HG03280 (cell line): Measurements from ENCODE around the gene PLAGL1.
"Not testable (repeated sequence)": the region's sequence is repeated elsewhere in the genome, so short reads cannot be mapped to it uniquely, and the experiment has no call there.

ENCODE experiments used
- ATAC-seq: cut with Tn5 transposase; IDR thresholded peaks from one replicate; pipeline ENCODE4 v1.9.1; 2021; ENCODE audit warnings: mild to moderate bottlenecking, moderate library complexity; ENCODE audit not compliant: unreplicated experiment

PLAGL1 gene

DNA sequence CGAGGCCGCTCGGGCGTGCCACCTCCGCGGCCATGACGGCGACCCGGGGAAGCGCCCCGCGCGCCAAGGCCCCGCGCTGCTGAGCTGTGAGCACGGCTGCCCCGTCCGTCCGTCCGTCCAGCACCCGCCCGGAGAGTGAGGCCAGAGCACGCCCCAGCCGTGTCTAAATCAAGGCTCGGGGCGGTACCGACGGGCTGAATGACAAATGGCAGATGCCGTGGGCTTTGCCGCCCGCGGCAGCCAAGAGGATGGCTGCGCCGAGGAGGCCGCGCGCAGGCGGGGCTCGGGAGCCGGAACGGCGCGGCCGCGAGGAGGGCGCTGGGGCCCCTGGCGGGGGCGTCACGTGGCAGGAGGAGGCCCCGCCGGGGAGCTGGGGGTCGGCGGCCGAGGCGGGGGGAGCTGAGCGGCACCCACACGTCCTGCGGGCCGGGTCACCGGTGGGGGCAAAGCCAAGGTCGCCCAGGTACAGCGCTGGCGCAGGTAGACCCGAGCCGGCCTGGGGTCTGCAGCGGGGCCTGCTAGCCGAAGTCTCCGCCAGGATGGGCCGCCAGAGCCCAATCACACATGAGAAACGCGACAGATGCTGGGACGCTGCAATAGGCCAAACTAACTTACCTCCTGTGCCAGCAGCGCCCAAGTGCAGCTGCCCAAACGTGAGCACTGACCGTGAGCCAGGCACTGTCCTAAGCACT is at the start of gene PLAGL1:
Gene PLAGL1 (minus strand): TSS at position 140 of the 692 bp plus-strand sequence. CDS start 60,123 bp downstream, outside the sequence.
- ATAC-seq, result no peak

DNA sequence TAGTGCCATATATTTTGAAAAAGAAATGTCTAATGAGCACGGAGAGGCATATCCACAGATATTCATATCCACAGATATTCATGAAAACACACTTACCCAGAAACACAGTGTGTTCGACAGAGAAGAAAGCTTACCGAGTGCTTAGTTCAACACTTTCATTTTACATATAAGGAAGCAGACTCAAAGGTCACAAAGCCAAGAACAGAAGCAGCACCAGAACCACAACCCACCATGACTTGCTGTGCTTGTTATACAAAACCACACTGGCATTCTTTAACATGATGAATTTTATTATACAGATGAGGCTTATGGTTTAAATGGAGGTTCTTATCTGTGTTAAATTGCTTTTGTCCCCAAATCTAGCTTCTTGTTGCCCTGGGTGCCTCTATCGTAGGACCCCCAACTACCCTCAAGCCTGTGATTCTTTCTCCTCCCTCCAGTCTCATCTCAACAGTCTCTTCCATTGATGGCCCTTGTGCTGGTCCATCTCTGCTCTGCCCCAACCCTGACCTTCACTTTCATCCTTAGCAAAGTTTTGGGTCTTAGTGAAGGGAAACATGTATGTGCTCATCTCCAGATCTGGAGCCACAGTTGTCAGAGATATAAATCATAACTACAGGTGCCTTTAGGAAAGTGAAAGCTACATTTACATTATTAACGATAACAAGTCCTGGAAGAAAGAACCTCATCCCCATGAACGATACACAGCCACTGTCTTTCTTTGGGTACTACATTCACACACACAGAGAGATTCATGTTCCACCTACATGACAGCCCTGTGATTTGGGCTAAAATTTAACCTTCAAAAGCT is 47.3 kb upstream of the PLAGL1 start:
- ATAC-seq, result peak; percentile 86

- no peak for ATAC-seq
Observed at GRCh38 chr6:144053601-144054000, 45.5 kb upstream of the PLAGL1 start.

DNA sequence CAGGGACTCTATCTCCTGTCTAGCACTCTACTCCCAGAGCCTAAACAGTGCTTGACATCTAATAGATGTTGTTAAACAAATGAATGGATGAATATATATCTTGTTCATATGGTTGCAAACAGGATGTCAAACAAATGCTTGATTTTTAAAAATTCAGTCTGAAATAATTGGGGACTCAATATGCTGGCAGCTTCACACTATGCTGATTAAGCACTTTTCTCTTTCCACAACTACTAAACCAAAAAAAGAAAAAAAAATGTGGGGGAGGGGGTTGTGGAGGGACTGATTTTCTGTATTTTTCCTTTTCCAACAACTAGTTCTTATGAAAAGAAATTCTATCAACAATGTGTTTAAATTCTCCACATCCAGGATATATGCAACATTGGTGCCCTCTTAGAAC is 44.4 kb upstream of the PLAGL1 start:
- no peak for ATAC-seq

DNA sequence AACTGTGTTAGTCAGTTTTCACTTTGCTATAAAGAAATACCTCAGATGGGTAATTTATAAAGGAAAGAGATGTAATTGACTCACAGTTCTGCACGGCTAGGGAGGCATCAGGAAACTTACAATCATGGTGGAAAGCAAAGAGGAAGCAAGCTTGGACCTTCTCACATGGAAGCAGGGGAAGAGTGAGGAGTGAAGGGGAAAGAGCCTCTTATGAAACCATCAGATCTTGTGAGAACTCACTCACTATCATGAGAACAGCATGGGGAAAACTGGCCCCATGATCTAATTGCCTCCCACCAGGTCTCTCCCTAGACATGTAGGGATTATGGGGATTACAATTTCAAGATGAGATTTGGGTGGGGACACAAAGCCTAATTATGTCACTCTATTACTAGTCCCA is 41.3 kb upstream of the PLAGL1 start:
- no peak for ATAC-seq

DNA sequence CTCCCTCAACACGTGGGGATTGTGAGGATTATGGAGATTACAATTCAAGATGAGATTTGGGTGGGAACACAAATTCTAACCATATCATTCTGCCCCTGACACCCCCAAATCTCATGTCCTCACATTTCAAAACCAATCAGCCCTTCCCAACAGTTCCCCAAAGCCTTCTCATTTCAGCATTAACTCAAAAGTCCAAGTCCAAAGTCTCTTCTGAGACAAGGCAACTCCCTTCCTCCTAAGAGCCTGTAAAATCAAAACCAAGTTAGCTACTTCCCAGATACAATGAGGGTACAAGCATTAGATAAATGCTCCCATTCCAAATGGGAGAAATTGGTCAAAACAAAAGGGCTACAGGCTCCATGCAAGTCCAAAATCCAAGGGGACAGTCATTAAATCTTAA is 39.6 kb upstream of the PLAGL1 start:
- ATAC-seq, result no peak

- not testable (repeated sequence) for ATAC-seq
Observed at GRCh38 chr6:144046672-144047071, 38.6 kb upstream of the PLAGL1 start.

DNA sequence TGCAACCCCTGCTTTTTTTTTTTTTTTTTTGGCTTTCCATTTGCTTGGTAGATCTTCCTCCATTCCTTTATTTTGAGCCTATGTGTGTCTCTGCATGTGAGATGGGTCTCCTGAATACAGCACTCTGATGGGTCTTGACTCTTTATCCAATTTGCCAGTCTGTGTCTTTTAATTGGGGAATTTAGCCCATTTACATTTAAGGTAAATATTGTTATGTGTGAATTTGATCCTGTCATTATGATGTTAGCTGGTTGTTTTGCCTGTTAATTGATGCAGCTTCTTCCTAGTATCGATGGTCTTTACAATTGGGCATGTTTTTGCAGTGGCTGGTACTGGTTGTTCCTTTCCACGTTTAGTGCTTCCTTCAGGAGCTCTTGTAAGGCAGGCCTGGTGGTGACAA is 36.9 kb upstream of the PLAGL1 start:
- ATAC-seq, result not testable (repeated sequence)

GRCh38 chr6:144036835-144037195 is 28.8 kb upstream of the PLAGL1 start:
- ATAC-seq, result no peak

DNA sequence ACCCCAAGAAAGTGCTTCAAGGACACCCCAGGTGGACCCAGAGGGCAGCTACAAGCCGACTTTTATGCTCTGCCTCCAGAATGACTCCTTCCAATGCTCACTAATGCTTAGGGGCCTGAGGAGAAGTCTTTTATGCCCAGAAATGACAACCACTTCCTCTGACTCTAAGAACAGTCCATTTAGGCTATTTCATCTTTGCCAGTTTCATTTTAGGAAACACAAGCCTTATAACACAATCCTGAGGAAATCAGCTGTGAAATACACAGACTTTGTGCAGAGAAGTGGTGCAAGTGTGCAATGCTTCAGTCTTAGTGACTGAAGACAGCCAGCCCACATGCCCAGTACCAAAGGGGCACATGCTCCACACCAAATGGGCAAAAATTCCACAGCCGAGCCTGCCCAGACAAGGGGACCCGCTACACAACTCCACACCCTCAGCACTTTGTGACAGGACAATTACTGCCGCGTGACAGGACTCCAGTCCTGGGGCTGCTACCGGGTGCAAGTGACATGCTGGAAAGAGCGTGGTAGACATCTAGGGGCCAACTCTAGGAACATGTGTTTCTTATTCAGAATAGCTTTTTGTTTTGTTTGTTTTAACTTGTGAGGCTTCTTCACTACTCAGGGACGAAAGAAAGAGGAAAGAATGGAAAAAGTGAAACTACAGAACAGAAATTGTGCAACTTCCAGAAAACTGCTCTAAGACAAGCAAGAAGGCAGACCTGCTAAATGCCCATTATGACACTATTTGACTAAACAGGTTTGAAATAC is 28.2 kb upstream of the PLAGL1 start:
- peak; percentile 61 for ATAC-seq

GRCh38 chr6:144035416-144035815 is 27.4 kb upstream of the PLAGL1 start:
- ATAC-seq, result no peak

GRCh38 chr6:144033816-144034735 is 26.0 kb upstream of the PLAGL1 start:
- no peak for ATAC-seq

- ATAC-seq, result no peak
Observed at GRCh38 chr6:144029452-144029851, 21.4 kb upstream of the PLAGL1 start.

DNA sequence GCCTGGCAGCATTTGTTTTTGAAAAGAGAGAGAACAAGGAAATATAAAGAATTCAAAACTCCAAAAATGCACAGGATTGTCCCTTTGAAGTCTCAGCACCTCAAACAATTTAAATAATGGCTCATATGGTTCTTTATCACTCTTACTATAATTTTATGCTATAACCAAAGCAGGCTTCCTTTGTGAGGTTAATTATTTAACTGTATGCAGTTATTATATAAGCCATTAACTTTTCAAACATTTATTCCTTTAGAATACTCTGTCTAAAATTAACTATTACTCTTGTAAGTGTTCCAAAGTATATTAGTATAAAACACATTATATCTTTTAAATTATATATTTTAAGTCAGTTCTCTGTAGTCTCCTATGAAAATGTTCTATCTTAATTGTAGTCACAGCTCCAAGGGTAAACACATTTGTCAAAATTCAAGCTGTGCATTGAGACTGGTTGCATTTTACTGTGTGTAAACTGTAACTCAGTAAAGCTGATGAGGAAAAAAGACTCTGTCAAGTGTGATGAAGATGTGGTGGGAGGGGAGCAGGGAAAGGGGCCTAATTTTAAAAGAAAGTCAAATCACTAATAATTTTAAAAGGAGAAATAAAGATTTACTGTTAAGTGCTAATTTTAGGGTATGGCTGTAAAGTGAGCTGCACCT is 20.0 kb upstream of the PLAGL1 start:
- ATAC-seq, result no peak

GRCh38 chr6:144023216-144023615 is 15.2 kb upstream of the PLAGL1 start:
- ATAC-seq, result no peak

DNA sequence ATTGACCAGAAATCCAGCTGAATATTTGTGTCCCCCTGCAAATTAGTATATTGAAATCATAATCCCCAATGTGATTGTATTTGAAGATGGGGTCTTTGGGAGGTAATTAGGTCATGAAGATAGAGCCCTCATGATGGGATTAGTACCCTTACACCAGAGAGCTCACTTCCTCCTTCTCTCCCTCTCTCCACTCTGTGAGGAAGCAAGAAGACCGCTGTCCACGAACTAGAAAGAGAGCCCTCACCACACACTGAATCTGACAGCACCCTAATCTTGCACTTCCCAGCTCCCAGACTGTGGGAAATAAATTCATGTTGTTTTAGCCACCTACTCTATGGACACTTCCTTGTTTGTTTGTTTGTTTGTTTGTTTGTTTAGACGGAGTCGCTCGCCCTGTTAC is 11.9 kb upstream of the PLAGL1 start:
- ATAC-seq, result no peak

GRCh38 chr6:144017166-144018094 is 9.4 kb upstream of the PLAGL1 start:
- ATAC-seq, result no peak

GRCh38 chr6:144013486-144013909 is 5.4 kb upstream of the PLAGL1 start:
- no peak for ATAC-seq

- no peak for ATAC-seq
Observed at GRCh38 chr6:144012534-144012933, 4.5 kb upstream of the PLAGL1 start.
